Gastrocnemius medialis (tissue), 4 donors: ENCODE data around the gene HLA-DRB1.

Experiments
- POLR2A ChIP-seq, 2 donors: fragments of 450-650 bp; IDR thresholded peaks; one replicate each; pipeline ENCODE4 v1.6.1; 2017; ENCODE audit warnings: antibody characterized with exemption in 2 of 2, mild to moderate bottlenecking in 2 of 2, moderate library complexity in 2 of 2
- TF ChIP-seq, protein P1 (sequence below), 5 experiments: fragments of 450-650 bp in 3 of 5; fragments of 200-600 bp in 2 of 5; sonication (generic) in 2 of 5; IDR thresholded peaks in 4 of 5; conservative IDR thresholded peaks in 1 of 5; 1 replicate in 4 of 5; 2 replicates in 1 of 5; pipeline ENCODE4 v1.5.1; 2016 to 2019; ENCODE audit warnings: antibody characterized with exemption in 5 of 5, mild to moderate bottlenecking in 3 of 5, moderate library complexity in 3 of 5

DNA sequence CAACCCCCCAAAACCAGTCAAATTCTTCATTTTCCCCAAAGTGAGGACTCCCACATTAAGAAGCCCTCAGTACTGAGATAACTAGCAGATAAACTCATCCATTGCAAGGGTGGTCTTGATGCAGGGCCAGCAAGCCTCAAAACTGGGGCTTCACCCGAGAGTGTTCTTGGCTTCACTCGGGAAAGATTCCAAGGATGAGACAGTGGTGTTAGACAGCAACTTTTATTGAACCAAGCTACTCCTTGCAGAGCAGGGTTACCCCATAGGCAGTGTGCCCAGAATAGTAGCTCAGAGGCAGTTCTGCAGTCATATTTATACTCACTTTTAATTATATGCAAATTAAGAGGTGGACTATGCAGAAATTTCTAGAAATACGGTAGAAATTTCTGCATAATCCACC is 31.7 kb upstream of the HLA-DRB1 start:
- TF ChIP-seq, protein P1, sequence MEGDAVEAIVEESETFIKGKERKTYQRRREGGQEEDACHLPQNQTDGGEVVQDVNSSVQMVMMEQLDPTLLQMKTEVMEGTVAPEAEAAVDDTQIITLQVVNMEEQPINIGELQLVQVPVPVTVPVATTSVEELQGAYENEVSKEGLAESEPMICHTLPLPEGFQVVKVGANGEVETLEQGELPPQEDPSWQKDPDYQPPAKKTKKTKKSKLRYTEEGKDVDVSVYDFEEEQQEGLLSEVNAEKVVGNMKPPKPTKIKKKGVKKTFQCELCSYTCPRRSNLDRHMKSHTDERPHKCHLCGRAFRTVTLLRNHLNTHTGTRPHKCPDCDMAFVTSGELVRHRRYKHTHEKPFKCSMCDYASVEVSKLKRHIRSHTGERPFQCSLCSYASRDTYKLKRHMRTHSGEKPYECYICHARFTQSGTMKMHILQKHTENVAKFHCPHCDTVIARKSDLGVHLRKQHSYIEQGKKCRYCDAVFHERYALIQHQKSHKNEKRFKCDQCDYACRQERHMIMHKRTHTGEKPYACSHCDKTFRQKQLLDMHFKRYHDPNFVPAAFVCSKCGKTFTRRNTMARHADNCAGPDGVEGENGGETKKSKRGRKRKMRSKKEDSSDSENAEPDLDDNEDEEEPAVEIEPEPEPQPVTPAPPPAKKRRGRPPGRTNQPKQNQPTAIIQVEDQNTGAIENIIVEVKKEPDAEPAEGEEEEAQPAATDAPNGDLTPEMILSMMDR (IDR thresholded peaks at IDR 0.05 in 4 of 5, conservative IDR thresholded peaks at IDR 0.05 in 1 of 5): no peak
- TF ChIP-seq POLR2A (IDR thresholded peaks at IDR 0.05): no peak
